ENCODE results near the gene CEP170. TPM values are rescaled to one million over a fixed set of nuclear protein-coding genes. Genes with fewer than 3 reads are reported as not detected.

CEP170 gene
- polyA plus RNA-seq, 2 of the 4 experiments (the other 2 are of a cell fraction), result 31.0 to 69.6 TPM

DNA sequence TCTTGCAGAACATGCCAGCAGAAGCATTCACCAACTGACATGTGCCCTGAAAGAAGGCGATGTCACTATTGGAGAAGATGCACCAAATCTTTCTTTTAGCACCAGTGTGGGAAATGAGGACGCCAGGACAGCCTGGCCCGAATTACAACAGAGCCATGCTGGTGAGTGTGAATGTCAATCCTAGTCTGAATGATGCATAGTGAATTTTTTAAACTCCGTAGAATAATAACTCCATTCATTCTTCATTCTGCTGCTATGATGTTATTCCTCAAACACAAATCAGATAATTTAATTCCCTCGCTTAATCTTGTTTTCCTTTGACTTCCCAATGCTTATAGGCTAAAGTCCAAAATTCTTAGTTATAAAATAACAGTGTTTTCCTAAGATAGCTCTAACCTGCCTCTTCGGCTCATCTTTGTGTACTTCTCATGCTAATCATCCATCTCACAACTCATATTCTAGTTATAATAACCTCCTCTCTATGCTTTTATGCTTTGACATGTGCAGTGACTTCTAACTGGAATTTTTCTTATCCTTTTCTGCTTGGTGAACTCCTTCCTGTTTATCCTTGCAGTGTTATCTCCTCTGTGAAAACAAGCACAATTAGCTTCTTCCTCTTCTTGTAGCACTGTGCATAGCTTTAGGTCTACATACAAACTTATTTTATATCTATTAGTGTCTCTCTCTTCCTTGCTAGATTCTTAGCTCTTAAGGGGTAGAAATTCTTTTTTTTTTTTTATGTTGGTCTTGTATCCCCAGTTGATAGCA, 15.2 kb upstream of the CEP170 start:
- Histone ChIP-seq H3K4me1 (peaks cover 38% of the 10 kb centered on the region), H3K4me3 (no peak overlapping the region), H3K27ac (peak overlapping the region in 1 of 2 experiments; percentile 85; a peak in 4 of 6 replicates), H3K9me3 (no peaks in the 10 kb centered on the region), H3K4me2 (no peak overlapping the region)
- ATAC-seq (no peak), DNase-seq (ENCODE audit: low read depth in 1 of 2, low spot score in 1 of 2) (no peak), FAIRE-seq (no peak)
- WGBS (ENCODE audit: missing lambda C conversion rate), result 91% methylated on average over 6 of the region's 6 CpGs
- TF ChIP-seq MYC (IDR thresholded peaks at IDR 0.05; ENCODE audit: borderline replicate concordance, low read length), result no peak
- no peak for TF ChIP-seq CHD4 (IDR thresholded peaks at IDR 0.05; ENCODE audit: borderline replicate concordance)
- no peak for TF ChIP-seq CHD2 (IDR thresholded peaks at IDR 0.05; ENCODE audit: low read length, partially characterized antibody)
- TF ChIP-seq RNF2 (IDR thresholded peaks at IDR 0.05; ENCODE audit: borderline replicate concordance, low read depth), result no peak
- TF ChIP-seq CEBPB (IDR thresholded peaks at IDR 0.05), result no peak
- TF ChIP-seq NFE2L2 (conservative IDR thresholded peaks at IDR 0.05; ENCODE audit: low read length), result no peak
- TF ChIP-seq NPAS2 (CRISPR knock-in tag; IDR thresholded peaks at IDR 0.05; ENCODE audit: borderline replicate concordance), result no peak
- TF ChIP-seq, protein P1, sequence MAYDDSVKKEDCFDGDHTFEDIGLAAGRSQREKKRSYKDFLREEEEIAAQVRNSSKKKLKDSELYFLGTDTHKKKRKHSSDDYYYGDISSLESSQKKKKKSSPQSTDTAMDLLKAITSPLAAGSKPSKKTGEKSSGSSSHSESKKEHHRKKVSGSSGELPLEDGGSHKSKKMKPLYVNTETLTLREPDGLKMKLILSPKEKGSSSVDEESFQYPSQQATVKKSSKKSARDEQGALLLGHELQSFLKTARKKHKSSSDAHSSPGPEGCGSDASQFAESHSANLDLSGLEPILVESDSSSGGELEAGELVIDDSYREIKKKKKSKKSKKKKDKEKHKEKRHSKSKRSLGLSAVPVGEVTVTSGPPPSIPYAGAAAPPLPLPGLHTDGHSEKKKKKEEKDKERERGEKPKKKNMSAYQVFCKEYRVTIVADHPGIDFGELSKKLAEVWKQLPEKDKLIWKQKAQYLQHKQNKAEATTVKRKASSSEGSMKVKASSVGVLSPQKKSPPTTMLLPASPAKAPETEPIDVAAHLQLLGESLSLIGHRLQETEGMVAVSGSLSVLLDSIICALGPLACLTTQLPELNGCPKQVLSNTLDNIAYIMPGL (CRISPR knock-in tag; IDR thresholded peaks at IDR 0.05; ENCODE audit: borderline replicate concordance), result no peak
- no peak for TF ChIP-seq REST (IDR thresholded peaks at IDR 0.05)
- ChIA-PET POLR2A (interaction anchor here (3.4 kb wide), 1 partner anchor 15 kb away, joined by 15 read pairs; the partner anchor contains the start of genes CEP170 and SDCCAG8), CTCF (interaction anchor here (0.6 to 1.5 kb wide), 2 partner anchors 9 to 803 kb away, joined by 3 read pairs; no protein-coding TSS in a partner anchor)

DNA sequence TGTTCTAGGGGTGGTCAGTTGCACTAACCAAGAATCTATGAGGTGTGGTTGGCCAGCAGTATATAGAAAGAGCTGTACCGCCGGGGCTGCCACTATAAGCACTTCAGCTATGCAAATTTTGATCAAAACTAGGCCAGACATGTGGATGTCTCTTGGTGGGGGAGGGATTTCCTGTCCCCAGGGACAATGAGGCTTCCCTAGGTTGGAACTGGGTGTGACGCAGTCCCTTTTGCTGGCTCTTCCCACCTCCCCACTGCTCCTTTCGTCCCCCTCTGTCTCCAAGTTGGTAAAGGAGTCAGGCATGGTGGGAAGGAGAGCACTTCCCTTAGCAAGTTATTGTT, 14.3 kb upstream of the CEP170 start:
- Histone ChIP-seq H3K27ac (peak overlapping the region; percentile 76 to 85; a peak in 5 of 6 replicates), H3K4me2 (peak overlapping the region; percentile 76), H3K4me3 (no peak overlapping the region), H3K4me1 (peaks cover 44% of the 10 kb centered on the region), H3K9me3 (no peaks in the 10 kb centered on the region)
- no peak for ATAC-seq
- no peak for TF ChIP-seq ESRRA (IDR thresholded peaks at IDR 0.05; ENCODE audit: borderline replicate concordance, low read length)
- no peak for TF ChIP-seq EHMT2 (IDR thresholded peaks at IDR 0.05; ENCODE audit: low read depth)
- no peak for TF ChIP-seq HDAC2 (IDR thresholded peaks at IDR 0.05)
- TF ChIP-seq CHD4 (IDR thresholded peaks at IDR 0.05; ENCODE audit: borderline replicate concordance), result no peak
- no peak for TF ChIP-seq MYC (IDR thresholded peaks at IDR 0.05; ENCODE audit: borderline replicate concordance, low read length)
- TF ChIP-seq ELK1 (IDR thresholded peaks at IDR 0.05; ENCODE audit: low read depth, low read length), result no peak
- TF ChIP-seq JUN (IDR thresholded peaks at IDR 0.05), result no peak
- no peak for TF ChIP-seq FOSL2 (IDR thresholded peaks at IDR 0.05)
- TF ChIP-seq FOSL2 (CRISPR knock-in tag; IDR thresholded peaks at IDR 0.05), result no peak
- no peak for TF ChIP-seq ZSCAN20 (CRISPR knock-in tag; IDR thresholded peaks at IDR 0.05)
- FAIRE-seq, result no peak
- DNase-seq (ENCODE audit: low read depth in 1 of 2, low spot score in 1 of 2), result no peak
- 98% methylated on average over 4 of the region's 4 CpGs for WGBS (ENCODE audit: missing lambda C conversion rate)
- ChIA-PET POLR2A (interaction anchor here (0.6 to 3.4 kb wide), 2 partner anchors 14 to 74 kb away, joined by 3 to 15 read pairs; partner anchors contain the start of genes CEP170 and SDCCAG8), CTCF (interaction anchor here (1.5 kb wide), 1 partner anchor 10 kb away, joined by 3 read pairs; no protein-coding TSS in a partner anchor)
